K562 (cell line): ENCODE data around the gene LRRC37A3. TPM values are rescaled to one million over a fixed set of nuclear protein-coding genes. Genes with fewer than 3 reads are reported as not detected.

ENCODE experiments used
- ARNT ChIP-seq, 2 experiments: fragments of 450-650 bp; IDR thresholded peaks; 2 replicates each; pipeline ENCODE4 v1.6.1; 2016; ENCODE audit warnings: mild to moderate bottlenecking in 1 of 2
- CAMTA2 ChIP-seq: fragments of 250-450 bp; sonication (Bioruptor Pico); conservative IDR thresholded peaks from 2 replicates; pipeline ENCODE4 v1.5.1; 2022
- CEBPG ChIP-seq, 3 experiments: fragments of 200-800 bp in 1 of 3; sonication (Bioruptor generic) in 1 of 3; sonication (generic) in 1 of 3; formaldehyde crosslinking in 1 of 3; IDR thresholded peaks in 2 of 3; conservative IDR thresholded peaks in 1 of 3; 2 replicates each; pipeline versions ENCODE4 v1.6.1 to v1.8.0; 2016 to 2022; ENCODE audit warnings: missing compliant biosample characterization in 2 of 3, missing genetic modification characterization in 2 of 3, mild to moderate bottlenecking in 1 of 3, missing genetic modification reagents in 1 of 3
- HNRNPLL ChIP-seq: fragments of 200-400 bp; formaldehyde crosslinking; IDR thresholded peaks from 2 replicates; pipeline ENCODE4 v1.6.1; 2017; ENCODE audit warnings: low read length, low read depth, mild to moderate bottlenecking; ENCODE audit not compliant: poor library complexity, severe bottlenecking
- MEF2D ChIP-seq: conservative IDR thresholded peaks from 2 replicates; pipeline ENCODE4 v1.6.1; 2016; ENCODE audit warnings: low read depth, missing genetic modification characterization, missing compliant biosample characterization
- MXD1 ChIP-seq: fragments of 250-450 bp; sonication (Bioruptor Pico); IDR thresholded peaks from 2 replicates; pipeline ENCODE4 v1.8.0; 2021; ENCODE audit warnings: borderline replicate concordance, mild to moderate bottlenecking, moderate library complexity; ENCODE audit not compliant: poor library complexity, severe bottlenecking
- NR2C2 ChIP-seq, 2 experiments: fragments of 200-800 bp in 1 of 2; sonication (Bioruptor generic) in 1 of 2; sonication (generic) in 1 of 2; formaldehyde crosslinking in 1 of 2; IDR thresholded peaks; 2 replicates each; pipeline versions ENCODE4 v1.6.1 to v1.8.0; 2016 to 2022; ENCODE audit warnings: mild to moderate bottlenecking in 1 of 2, missing compliant biosample characterization in 1 of 2, missing genetic modification characterization in 1 of 2, missing genetic modification reagents in 1 of 2
- PHF21A ChIP-seq: fragments of 450-650 bp; IDR thresholded peaks from 2 replicates; pipeline ENCODE4 v1.6.1; 2017; ENCODE audit warnings: low read depth, borderline replicate concordance
- PRDM10 ChIP-seq: fragments of 450-650 bp; IDR thresholded peaks from 2 replicates; pipeline ENCODE4 v1.6.1; 2018; ENCODE audit not compliant: partially characterized antibody
- RFX7 ChIP-seq: fragments of 250-450 bp; sonication (Bioruptor Pico); IDR thresholded peaks from 2 replicates; pipeline ENCODE4 v1.5.1; 2021; ENCODE audit warnings: mild to moderate bottlenecking
- TEAD1 ChIP-seq, 2 experiments: fragments of 450-650 bp in 1 of 2; sonication (generic) in 1 of 2; formaldehyde crosslinking; IDR thresholded peaks; 2 replicates each; pipeline versions ENCODE4 v1.4.0 to v1.8.0; 2020 to 2022; ENCODE audit warnings: mild to moderate bottlenecking in 2 of 2, missing genetic modification reagents in 1 of 2
- USF2 ChIP-seq: sonication (generic); formaldehyde crosslinking; IDR thresholded peaks from 2 replicates; pipeline ENCODE4 v1.5.0; 2020; ENCODE audit warnings: missing genetic modification reagents
- ZEB2 ChIP-seq: fragments of 450-650 bp; IDR thresholded peaks from 2 replicates; pipeline ENCODE4 v1.6.1; 2016
- ZNF395 ChIP-seq: fragments of 200-800 bp; sonication (Bioruptor generic); IDR thresholded peaks from 2 replicates; pipeline ENCODE4 v1.6.1; 2017; ENCODE audit warnings: missing genetic modification characterization, missing compliant biosample characterization
- ZNF740 ChIP-seq, 3 experiments: fragments of 200-800 bp in 1 of 3; sonication (Bioruptor generic) in 1 of 3; sonication (generic) in 1 of 3; formaldehyde crosslinking in 1 of 3; IDR thresholded peaks; 2 replicates each; pipeline versions ENCODE4 v1.6.1 to v1.8.0; 2016 to 2022; ENCODE audit warnings: mild to moderate bottlenecking in 2 of 3, missing compliant biosample characterization in 2 of 3, missing genetic modification characterization in 2 of 3, missing genetic modification reagents in 1 of 3
- ZNF830 ChIP-seq: fragments of 250-450 bp; sonication (Bioruptor Pico); IDR thresholded peaks from 2 replicates; pipeline ENCODE4 v1.5.0; 2021; ENCODE audit warnings: mild to moderate bottlenecking
- polyA plus RNA-seq, 8 experiments: library from polyadenylated mRNA; depleted of rRNA in 4 of 8; stranded (reverse) in 5 of 8; unstranded in 3 of 8; fragments of >200 nt; fragmentation: Nextera tagmentation in 2 of 8; fragmentation: Illumina TruSeq in 1 of 8; extraction: Ambion mirVana in 2 of 8; extraction: Trizol in 1 of 8; gene quantifications; 2 replicates each; pipeline versions ENCODE4 v1.2.1 to v1.2.3, GENCODE V29; 2011 to 2014; ENCODE audit warnings: inconsistent platforms in 1 of 8, missing spikeins in 1 of 8
- total RNA-seq, 7 experiments: library from RNA; depleted of rRNA in 6 of 7; stranded (reverse); fragments of >200 nt in 6 of 7; fragmentation: Illumina TruSeq in 2 of 7; extraction: Trizol in 2 of 7; gene quantifications; 2 replicates each; pipeline versions ENCODE4 v1.2.1 to v1.2.3, GENCODE V29; 2011 to 2021; ENCODE audit warnings: low replicate concordance in 1 of 7
- TF ChIP-seq, protein P1 (sequence below): fragments of 450-650 bp; IDR thresholded peaks from 2 replicates; pipeline ENCODE4 v1.6.1; 2017; ENCODE audit warnings: antibody characterized with exemption

Gene LRRC37A3
- total and polyA plus RNA-seq, 9 of the 15 experiments (the other 6 are each of a cell fraction or from before 2014, with no cell fraction given), result 0.14 to 5.9 (median 2.2) TPM

GRCh38 chr17:64920026-64920418, 744 bp upstream of the LRRC37A3 start (continued):
- TF ChIP-seq MXD1 (CRISPR knock-in tag) (no peak), USF2 (no peak), CEBPG (CRISPR knock-in tag; IDR thresholded peaks at IDR 0.05) (no peak), CEBPG (tag; conservative IDR thresholded peaks at IDR 0.05 in 1 of 2, IDR thresholded peaks at IDR 0.05 in 1 of 2) (peak in 1 of 2 experiments; percentile 77; a peak in 3 of 4 replicates), PHF21A (no peak), ZNF395 (CRISPR knock-in tag) (no peak), RFX7 (CRISPR knock-in tag) (no peak), ZNF740 (CRISPR knock-in tag; IDR thresholded peaks at IDR 0.05) (no peak), ZNF740 (tag; IDR thresholded peaks at IDR 0.05) (no peak), TEAD1 (CRISPR knock-in tag; IDR thresholded peaks at IDR 0.05) (no peak), PRDM10 (no peak), ZNF830 (CRISPR knock-in tag) (no peak; the same call in 1 of the 2 replicates), ZEB2 (no peak), MEF2D (tag) (no peak), ARNT (IDR thresholded peaks at IDR 0.05) (no peak), HNRNPLL (no peak), NR2C2 (CRISPR knock-in tag; IDR thresholded peaks at IDR 0.05) (no peak), NR2C2 (tag; IDR thresholded peaks at IDR 0.05) (0 out of 2 replicates have a peak, but pooled peaks have one; percentile 25), CAMTA2 (CRISPR knock-in tag) (no peak)
- TF ChIP-seq, protein P1, sequence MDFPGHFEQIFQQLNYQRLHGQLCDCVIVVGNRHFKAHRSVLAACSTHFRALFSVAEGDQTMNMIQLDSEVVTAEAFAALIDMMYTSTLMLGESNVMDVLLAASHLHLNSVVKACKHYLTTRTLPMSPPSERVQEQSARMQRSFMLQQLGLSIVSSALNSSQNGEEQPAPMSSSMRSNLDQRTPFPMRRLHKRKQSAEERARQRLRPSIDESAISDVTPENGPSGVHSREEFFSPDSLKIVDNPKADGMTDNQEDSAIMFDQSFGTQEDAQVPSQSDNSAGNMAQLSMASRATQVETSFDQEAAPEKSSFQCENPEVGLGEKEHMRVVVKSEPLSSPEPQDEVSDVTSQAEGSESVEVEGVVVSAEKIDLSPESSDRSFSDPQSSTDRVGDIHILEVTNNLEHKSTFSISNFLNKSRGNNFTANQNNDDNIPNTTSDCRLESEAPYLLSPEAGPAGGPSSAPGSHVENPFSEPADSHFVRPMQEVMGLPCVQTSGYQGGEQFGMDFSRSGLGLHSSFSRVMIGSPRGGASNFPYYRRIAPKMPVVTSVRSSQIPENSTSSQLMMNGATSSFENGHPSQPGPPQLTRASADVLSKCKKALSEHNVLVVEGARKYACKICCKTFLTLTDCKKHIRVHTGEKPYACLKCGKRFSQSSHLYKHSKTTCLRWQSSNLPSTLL, result no peak
